H1 (cell line): ENCODE results near the gene EPHB6. TPM values are rescaled to one million over a fixed set of nuclear protein-coding genes. Genes with fewer than 3 reads are reported as not detected.

Source experiments
- EP300 ChIP-seq, 2 experiments: IDR thresholded peaks; 1 replicate in 1 of 2; 2 replicates in 1 of 2; pipeline ENCODE4 v1.6.1; 2011 to 2012; ENCODE audit warnings: low read depth in 2 of 2, low read length in 2 of 2, mild to moderate bottlenecking in 2 of 2, borderline replicate concordance in 1 of 2, inconsistent platforms in 1 of 2, moderate library complexity in 1 of 2
- KDM4A ChIP-seq: IDR thresholded peaks from one replicate; pipeline ENCODE4 v1.7.1; 2012; ENCODE audit warnings: low read depth, mild to moderate bottlenecking, moderate library complexity, low read length, inconsistent platforms; ENCODE audit not compliant: severe bottlenecking
- polyA plus RNA-seq, 7 experiments: library from polyadenylated mRNA; depleted of rRNA in 3 of 7; stranded (reverse) in 5 of 7; unstranded in 2 of 7; fragments of >200 nt in 5 of 7; fragments of 200-250 nt in 2 of 7; gene quantifications; 1 replicate in 5 of 7; 2 replicates in 1 of 7; 4 replicates in 1 of 7; pipeline versions ENCODE4 v1.2.1 to v1.2.3, GENCODE V29; 2011 to 2013; ENCODE audit warnings: missing spikeins in 2 of 7, mixed read lengths in 2 of 7
- total RNA-seq: library from RNA; stranded (reverse); fragmentation: NEBNext Ultra II Directional; extraction: Animal tissue kit (Norgen Biotek cat#: 25700); gene quantifications from 2 replicates; pipeline ENCODE4 v1.2.1, GENCODE V29; 2021
- TF ChIP-seq, protein P1 (sequence below): IDR thresholded peaks from 2 replicates; pipeline ENCODE4 v1.6.1; 2012; ENCODE audit warnings: low read length, inconsistent platforms

The EPHB6 gene
- total and polyA plus RNA-seq, 2 of the 8 experiments (the other 6 are each of a cell fraction or from before 2014, with no cell fraction given) = 19.7 TPM

- TF ChIP-seq KDM4A (no peak), EP300 (IDR thresholded peaks at IDR 0.05; ENCODE audit: borderline replicate concordance in 1 of 2, low read depth in 2 of 2, low read length in 2 of 2) (no peak)
- TF ChIP-seq, protein P1, sequence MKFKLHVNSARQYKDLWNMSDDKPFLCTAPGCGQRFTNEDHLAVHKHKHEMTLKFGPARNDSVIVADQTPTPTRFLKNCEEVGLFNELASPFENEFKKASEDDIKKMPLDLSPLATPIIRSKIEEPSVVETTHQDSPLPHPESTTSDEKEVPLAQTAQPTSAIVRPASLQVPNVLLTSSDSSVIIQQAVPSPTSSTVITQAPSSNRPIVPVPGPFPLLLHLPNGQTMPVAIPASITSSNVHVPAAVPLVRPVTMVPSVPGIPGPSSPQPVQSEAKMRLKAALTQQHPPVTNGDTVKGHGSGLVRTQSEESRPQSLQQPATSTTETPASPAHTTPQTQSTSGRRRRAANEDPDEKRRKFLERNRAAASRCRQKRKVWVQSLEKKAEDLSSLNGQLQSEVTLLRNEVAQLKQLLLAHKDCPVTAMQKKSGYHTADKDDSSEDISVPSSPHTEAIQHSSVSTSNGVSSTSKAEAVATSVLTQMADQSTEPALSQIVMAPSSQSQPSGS = no peak
Observed at GRCh38 chr7:142905759-142906158, 50.9 kb downstream of the EPHB6 start (continued).
